Right ventricle myocardium inferior (tissue), 1 donor: ENCODE results near the gene BCS1L. TPM values are rescaled to one million over a fixed set of nuclear protein-coding genes. Genes with fewer than 3 reads are reported as not detected.

Source experiments
- ATAC-seq: fragments of 200-7000 bp; cut with Tn5 transposase; one replicate; pipeline ENCODE4 v1.9.1; 2020; ENCODE audit warnings: mild to moderate bottlenecking, moderate library complexity
- DNase-seq: peaks from one replicate; pipeline ENCODE4 v3.0.0; 2021; ENCODE audit errors: missing footprints
- intact Hi-C: fragments of 100-400 bp; cut with DNase I; formaldehyde crosslinking; loops from one replicate; pipeline ENCODE4 v1.11.0; 2022
- total RNA-seq: library from RNA; stranded (reverse); fragmentation: NEBNext Ultra II Directional; extraction: Animal tissue kit (Norgen Biotek cat#: 25700); gene quantifications from one replicate; pipeline ENCODE4 v1.2.1, GENCODE V29; 2021
- donor health status: DM: no; HTN: yes; CAD: no; lungs with severe emphysema.

Gene BCS1L
- total RNA-seq, 1 donor from 2014 or later = 51.1 TPM

DNA sequence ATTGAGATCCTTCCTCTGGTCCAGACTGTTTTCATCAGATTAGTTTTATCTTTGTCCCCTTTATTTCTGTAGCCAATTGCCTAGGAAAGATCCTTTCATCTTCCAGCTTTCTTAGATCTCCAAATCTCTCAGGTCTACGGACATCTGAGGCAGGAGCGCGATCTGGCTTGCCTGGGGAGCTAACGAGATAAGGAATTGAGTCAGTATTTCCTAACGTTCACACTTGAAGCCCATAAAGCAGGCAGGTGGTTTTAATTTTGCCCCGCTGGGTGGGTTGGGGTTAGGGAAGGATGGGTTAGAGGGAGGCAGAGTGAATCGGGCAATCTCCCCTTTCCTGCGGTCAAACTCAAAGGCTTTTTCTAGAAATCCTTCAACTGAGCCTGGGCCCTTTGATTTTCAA, 50.4 kb downstream of the BCS1L start:
- intact Hi-C loops = loop anchor here (2.0 to 5.0 kb wide), 2 partner anchors 72 to 137 kb away; partner anchors contain the start of gene CYP27A1
- ATAC-seq (no peak), DNase-seq (no peak)

DNA sequence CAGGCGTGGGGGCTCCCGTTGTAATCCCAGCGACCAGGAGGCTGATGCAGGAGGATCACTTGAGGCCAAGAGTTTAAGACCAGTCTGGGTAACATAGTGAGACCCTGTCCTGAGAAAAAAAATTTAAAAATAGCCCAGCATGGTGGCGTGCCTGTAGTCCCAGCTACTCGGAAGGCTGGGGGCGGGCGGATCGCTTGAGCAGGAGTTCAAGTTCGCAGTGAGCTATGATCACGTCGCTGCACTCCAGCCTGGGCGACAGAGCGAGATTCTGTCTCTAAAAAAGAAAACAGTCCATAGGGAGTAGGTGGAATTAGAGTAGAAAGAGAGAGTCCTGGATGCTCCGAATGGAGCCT, 50.8 kb downstream of the BCS1L start:
- ATAC-seq = peak; percentile 1
- intact Hi-C loops = loop anchor here (2.0 to 5.0 kb wide), 2 partner anchors 72 to 136 kb away; partner anchors contain the start of gene CYP27A1

DNA sequence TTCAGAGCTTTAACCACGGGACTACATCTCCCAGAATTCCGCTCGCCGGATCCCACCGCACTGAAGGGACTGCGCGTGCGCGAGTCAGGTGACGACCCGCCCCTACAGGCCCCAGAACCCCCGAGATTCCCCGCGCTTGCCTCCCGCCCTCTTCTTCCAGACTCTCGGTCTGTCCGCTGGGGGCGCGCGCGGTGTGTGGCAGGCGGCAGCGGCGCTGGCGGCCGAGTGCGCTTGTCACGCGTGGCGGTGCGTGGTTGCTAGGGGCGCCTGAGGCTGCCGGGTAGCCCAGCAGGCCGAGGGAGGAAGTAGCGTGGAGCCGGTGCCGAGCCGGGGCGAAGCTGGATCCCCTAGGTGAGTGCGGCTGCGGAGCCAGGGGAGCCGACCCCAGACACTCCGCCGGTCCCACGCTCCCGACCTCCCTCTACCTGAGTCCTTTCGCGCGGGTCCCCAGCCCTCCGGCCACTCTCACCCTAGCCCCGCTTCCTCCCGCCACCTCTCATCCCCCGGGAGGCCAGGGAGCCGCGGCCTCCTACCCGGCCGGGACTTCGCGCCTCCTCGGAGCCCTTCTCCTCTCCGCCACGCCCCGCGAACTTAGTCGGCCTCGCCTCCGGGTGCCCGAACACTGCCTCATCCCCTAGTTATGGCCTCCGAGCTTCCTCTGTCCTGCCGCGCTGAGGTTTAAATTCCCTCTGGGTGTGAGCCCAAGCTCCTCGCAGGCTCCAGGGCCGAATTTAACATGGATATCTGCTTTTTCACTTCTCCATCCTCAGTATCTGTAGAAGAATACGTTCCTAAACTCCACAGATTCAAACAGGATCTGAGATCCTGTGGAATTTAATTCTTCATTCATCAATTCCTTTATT, 51.4 kb downstream of the BCS1L start, which contains the start of gene TTLL4:
Gene TTLL4 (plus strand): TSS at position 149 of the 863 bp plus-strand sequence. CDS start 26,842 bp downstream, outside the sequence.
- ATAC-seq = peak; percentile 99
- intact Hi-C loops = loop anchor here (2.0 to 5.0 kb wide), 2 partner anchors 71 to 136 kb away; partner anchors contain the start of gene CYP27A1
- DNase-seq = peak; percentile 100

More for the DNA sequence above, 50.8 kb downstream of the BCS1L start:
- no peak for DNase-seq

DNA sequence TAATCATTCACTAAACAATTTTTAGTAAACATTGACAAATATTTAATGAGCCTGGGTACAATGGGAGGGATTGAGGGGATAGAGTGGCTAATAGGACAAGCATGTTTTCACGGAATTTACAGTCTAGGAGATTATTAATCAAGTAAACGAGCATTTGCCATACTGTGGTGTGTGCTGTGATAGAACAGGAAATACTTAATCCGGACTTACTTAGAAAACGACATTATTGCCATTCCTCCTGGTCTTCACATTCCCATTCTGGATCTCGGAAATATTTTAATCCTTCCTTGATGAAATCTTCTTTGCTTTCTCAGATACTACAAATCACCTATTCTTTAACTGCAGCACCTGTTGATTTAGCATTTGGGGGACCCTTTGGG, 52.1 kb downstream of the BCS1L start:
- DNase-seq (no peak), ATAC-seq (no peak)
- intact Hi-C loops = loop anchor here (2.0 to 5.0 kb wide), 2 partner anchors 71 to 135 kb away; partner anchors contain the start of gene CYP27A1

Other genes with a start within 250 kb of the BCS1L start
- not detected for gene VIL1, start 240.6 kb upstream of the BCS1L start, total RNA-seq
- 7.0 TPM for gene USP37, start 91.3 kb upstream of the BCS1L start, total RNA-seq
- gene CNOT9, start 90.8 kb upstream of the BCS1L start, total RNA-seq = 15.7 TPM
- 0.43 TPM for gene PLCD4, start 51.8 kb upstream of the BCS1L start, total RNA-seq
- 18.6 TPM for gene ZNF142, start 60 bp upstream of the BCS1L start, total RNA-seq
- 15.3 TPM for gene RNF25, start 12.3 kb downstream of the BCS1L start, total RNA-seq
- 7.5 TPM for gene STK36, start 12.4 kb downstream of the BCS1L start, total RNA-seq
- gene TTLL4, start 51.2 kb downstream of the BCS1L start, total RNA-seq = 8.4 TPM
- gene CYP27A1, start 122.5 kb downstream of the BCS1L start, total RNA-seq = 12.5 TPM
- gene PRKAG3, start 172.1 kb downstream of the BCS1L start, total RNA-seq = not detected
- gene WNT6, start 200.1 kb downstream of the BCS1L start, total RNA-seq = 2.1 TPM
- gene WNT10A, start 221.2 kb downstream of the BCS1L start, total RNA-seq = not detected